HG03460 (cell line): ENCODE data around the gene WDR74.
"Not testable (repeated sequence)": the region's sequence is repeated elsewhere in the genome, so short reads cannot be mapped to it uniquely, and the experiment has no call there.

Experiments
- ATAC-seq: cut with Tn5 transposase; IDR thresholded peaks from one replicate; pipeline ENCODE4 v1.9.1; 2021; ENCODE audit not compliant: unreplicated experiment

WDR74 gene

DNA sequence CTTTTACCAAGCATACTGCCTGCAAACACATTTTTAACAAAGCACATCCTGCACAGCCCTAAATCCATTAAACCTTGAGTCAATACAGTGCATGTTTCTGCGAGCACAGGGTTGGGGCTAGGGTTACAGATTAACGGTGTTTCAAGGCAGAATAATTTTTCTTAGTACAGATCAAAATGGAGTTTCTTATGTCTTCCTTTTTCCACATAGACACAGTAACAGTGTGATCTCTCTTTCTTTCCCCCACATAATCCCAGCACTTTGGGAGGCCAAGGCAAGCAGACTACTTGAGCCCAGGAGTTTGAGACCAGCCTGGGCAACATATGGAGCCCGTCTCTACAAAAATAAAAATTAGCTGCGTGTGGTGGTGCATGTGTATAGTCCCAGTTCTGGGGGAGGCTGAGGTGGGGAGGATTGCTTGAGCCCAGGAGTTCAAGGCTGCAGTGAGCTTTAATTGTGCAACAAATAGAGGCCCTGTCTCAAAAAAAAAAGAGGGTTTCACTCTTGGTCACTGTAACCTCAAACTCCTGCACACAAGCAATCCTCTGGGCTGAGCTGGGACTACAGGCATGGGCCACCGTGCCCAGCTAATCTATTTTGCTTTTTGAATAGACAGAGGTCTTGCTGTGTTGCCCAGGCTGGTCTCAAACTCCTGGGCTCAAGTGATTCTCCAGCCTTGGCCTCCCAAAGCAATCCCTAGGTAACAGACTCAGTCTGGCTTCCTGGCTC is 21.6 kb upstream of the WDR74 start:
- ATAC-seq: no peak

DNA sequence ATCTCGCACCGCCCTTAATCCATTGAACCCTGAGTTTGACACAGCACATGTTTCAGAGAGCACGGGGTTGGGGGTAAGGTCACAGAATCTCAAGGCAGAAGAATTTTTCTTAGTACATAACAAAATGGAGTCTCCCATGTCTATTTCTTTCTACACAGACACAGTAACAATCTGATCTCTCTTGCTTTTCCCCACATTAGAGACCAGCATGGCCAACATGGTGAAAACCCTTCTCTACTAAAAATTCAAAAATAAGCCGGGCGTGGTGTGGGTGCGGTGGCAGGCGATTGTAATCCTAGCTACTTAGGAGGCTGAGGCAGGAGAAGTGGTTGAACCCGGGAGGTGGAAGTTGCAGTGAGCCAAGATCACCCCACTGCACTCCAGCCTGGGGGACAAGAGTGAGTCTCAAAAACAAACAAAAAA is 19.9 kb upstream of the WDR74 start:
- not testable (repeated sequence) for ATAC-seq

- no peak for ATAC-seq
Measured at GRCh38 chr11:62858201-62858600, 18.8 kb upstream of the WDR74 start.

- no peak for ATAC-seq
Measured at GRCh38 chr11:62857541-62857982, 18.2 kb upstream of the WDR74 start.

DNA sequence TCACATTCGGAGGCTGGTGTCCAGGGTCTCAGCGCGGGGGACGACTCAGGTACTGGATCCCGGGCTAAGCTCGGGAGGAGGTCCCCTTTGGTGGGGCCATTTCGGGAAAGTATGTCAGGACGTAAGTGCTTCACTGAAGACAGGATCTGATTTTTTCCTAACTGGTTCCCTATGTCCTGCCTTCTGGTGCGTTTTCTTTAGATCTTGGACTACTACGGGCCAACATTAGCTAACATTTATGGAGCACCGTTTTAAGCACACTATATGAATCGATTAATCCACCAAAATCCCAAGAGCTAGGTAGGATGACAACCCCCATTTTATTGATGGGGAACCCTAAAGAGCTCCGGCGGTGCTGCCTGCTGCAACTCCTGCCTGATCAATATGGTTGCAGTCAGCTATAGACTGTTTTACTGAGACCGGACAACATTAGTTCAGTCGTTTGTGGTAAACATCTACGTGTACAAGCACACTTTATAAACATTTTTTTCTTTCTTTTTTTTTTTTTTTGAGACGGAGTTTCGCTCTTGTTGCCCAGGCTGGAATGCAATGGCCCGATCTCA is 17.0 kb upstream of the WDR74 start:
- peak; percentile 7 for ATAC-seq

DNA sequence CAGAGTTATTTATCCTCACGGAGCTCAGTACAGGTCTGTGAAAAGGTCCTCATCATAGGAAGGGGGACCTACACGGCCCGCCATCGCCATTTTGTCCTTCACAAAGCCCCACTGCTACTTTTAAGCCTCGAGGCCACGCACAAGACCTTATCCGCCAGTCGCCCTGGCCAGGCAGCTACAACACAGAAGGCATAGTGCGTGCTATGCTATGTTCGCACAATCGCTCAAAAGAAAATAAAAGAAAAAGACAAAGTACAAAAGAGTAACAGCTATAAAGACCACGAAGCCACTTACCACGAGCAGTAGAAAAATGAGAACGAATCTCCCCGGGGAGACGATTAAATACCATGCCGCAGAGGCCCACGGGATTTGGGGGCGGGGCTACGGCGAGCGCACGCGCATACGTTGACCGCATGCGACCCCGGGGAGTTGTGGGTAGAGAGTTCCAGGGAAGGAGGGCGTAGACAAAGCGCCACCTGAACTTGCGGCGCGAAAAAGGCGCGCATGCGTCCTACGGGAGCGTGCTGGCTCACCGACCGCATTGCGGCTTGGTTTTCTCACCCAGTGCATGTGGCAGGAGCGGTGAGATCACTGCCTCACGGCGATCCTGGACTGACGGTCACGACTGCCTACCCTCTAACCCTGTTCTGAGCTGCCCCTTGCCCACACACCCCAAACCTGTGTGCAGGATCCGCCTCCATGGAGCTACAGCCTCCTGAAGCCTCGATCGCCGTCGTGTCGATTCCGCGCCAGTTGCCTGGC is 16.4 kb upstream of the WDR74 start:
- peak; percentile 82 for ATAC-seq

DNA sequence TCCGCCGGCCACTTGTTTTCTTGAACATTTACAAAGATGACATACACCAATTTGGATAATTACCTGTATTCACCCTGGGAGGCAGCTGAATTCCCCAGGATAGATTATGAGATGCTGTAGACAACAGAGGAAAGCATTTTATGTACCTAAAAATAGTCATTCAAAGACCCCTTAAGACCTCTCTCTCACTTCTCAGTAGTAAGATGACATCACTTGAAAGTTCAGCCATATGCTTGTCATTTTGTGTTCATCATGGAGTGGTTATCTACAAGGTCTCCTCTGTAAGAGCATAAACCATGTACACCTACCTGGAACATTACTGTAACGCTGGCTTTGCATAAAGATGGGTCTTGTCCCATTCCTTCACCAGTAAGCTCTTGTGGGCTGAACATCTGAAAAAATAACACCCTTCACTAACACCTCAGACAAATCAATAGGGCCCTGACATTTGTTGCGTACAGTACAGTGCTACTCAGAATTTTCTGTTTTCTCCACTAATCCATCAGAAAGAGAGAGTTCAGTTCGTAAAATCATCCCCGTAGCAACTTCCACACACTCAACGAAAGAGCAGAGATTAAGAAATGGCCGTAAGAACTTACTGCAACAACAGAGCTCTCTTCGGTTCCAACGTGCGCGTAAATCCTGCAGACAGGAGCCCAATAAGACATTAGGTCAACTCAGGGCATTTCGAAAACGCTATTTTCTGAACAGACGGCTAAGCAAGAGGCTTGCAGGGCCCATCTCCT is 15.6 kb upstream of the WDR74 start:
- ATAC-seq: no peak

DNA sequence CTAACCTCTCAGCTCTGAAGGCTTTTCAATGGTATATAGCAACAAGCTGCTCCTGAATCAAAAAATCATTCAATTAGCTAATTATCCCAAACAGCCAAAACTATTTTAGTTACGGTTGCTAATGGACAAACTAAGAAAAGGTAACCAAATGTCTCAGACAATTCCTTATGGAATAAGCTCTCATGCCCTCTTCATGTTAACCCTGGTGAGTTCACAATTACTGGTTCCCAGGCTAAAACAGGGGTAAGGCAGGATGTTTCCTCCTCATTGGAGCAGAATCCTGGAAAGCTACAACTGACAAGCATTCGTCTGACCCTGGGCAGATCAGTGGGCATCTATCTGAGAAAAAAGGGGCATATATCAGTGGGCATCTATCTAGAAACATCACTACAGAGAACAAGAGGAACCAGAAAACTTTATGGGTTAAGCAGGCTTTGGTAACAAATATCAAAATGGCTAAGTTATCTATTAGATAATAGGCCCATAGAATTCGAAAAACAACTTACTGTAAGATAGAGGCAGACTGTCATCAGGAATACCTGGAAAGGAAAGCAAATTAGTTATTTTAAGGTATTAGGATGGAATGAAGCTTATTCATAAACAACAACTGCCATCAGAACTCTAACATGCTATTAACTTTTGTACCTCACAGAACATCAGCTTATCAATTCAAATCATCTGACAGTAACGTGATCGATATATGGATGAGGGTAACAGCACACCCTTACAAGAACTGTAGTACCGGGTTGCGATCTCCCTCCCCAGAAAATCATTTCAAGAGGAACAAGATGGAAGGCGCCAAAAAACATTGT is 14.8 kb upstream of the WDR74 start:
- ATAC-seq: no peak

DNA sequence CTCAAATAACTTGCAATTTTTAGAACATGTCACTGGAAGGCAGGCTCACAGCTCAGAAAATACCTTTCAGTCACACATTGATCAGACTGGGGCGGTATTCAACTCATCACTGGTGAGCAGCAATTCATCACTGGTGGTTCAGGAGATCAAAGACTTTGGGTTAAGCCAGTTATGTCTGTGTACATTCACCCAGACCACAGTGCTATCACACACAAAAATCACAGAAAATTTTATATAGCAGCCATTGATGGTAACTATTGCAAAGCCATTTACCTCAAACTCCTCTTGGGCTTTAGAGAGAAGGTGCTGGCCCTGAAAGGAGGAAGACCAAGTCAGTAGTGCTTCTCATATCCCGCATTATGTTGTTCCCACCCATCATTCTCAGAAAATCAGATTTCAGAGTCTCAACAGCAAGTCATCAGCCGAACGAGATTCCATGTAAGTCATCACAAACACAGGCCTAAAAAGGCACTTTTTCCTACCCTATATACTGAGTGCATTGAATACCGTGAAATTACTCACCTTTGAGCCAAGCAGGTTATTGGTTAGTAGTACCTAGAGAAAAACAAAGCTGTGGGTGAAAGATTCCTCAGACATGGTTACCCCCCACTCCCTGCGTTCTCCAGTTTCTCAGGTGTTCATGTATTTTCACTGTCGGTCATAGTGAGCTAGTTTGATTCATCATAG is 14.0 kb upstream of the WDR74 start:
- no peak for ATAC-seq

GRCh38 chr11:62852523-62853188 is 13.3 kb upstream of the WDR74 start:
- no peak for ATAC-seq

GRCh38 chr11:62851807-62852522 is 12.6 kb upstream of the WDR74 start:
- ATAC-seq: no peak

GRCh38 chr11:62850911-62851806 is 11.8 kb upstream of the WDR74 start:
- ATAC-seq: no peak

DNA sequence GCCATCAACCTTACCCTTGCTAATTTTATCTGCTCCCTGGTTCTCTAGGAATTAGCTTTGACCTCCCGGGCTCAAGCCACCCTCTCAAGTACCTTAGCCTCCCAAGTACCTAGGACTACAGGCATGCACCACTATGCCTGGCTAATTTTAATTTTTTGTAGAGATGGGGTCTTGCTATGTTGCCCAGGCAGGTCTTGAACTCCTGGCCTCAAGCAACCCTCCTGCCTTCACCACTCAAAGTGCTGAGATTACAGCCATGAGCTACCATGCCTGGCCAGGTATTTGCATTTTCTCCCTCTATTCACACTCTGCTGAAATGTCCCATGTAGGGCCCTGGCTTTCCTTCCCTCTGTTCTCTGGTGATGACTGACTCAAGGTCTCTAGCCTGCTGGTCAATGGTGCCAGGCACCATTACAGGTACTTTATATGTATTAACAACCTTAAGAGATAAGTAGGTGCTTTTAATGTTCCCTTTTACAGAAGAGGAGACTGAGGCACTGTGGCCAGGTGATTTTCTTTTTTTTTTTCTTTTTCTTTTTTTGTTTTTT is 8.5 kb upstream of the WDR74 start:
- ATAC-seq: no peak

GRCh38 chr11:62846177-62846576 is 6.8 kb upstream of the WDR74 start:
- no peak for ATAC-seq

- ATAC-seq: no peak
Measured at GRCh38 chr11:62844154-62844553, 4.8 kb upstream of the WDR74 start.

DNA sequence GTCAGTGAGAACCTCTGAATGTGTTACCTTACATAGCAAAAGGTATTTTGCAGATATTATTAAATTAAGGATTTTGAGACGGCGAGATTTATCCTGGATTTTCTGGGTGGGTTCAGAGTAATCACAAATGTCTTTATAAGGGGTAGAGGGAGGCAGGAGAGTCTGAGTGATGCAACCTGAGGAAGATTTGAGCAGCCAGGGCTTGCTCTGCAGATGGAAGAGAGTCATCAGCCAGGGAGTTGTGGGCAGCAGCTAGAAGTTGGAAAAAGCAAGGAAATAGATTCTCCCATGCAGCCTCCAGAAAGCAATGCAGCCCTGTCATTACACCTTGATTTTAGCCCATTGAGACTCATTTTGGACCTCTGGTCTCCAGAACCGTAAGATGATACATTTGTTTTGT is 4.1 kb upstream of the WDR74 start:
- ATAC-seq: no peak

GRCh38 chr11:62842891-62843290 is 3.5 kb upstream of the WDR74 start:
- not testable (repeated sequence) for ATAC-seq
